Astrocyte (in vitro differentiated cells and primary cell): ENCODE results near the gene HPSE2. TPM values are rescaled to one million over a fixed set of nuclear protein-coding genes. Genes with fewer than 3 reads are reported as not detected.

ENCODE experiments used
- DNase-seq: peaks from one replicate; pipeline ENCODE4 v3.0.0-alpha.2; 2010; ENCODE audit warnings: low read depth
- FAIRE-seq: peaks from 2 replicates; lab custom pipeline; 2011; peaks lifted over from hg19 to GRCh38; lab: Jason Lieb, UNC
- H2AFZ ChIP-seq: 2 replicates; pipeline ENCODE4 v1.6.0; 2012; ENCODE audit warnings: low read depth, low read length, inconsistent platforms
- H3K27ac ChIP-seq: 2 replicates; pipeline ENCODE4 v1.5.1; 2011; ENCODE audit warnings: low read depth, low read length, inconsistent platforms
- H3K27me3 ChIP-seq: 2 replicates; pipeline ENCODE4 v1.6.0; 2011; ENCODE audit warnings: low read length, inconsistent platforms; ENCODE audit not compliant: insufficient read depth
- H3K36me3 ChIP-seq: 2 replicates; pipeline ENCODE4 v1.5.1; 2011; ENCODE audit warnings: low read length, inconsistent platforms; ENCODE audit not compliant: insufficient read depth
- H3K4me1 ChIP-seq: 2 replicates; pipeline ENCODE4 v1.5.1; 2011; ENCODE audit warnings: low read length, inconsistent platforms; ENCODE audit not compliant: insufficient read depth
- H3K4me2 ChIP-seq: 2 replicates; pipeline ENCODE4 v1.6.0; 2012; ENCODE audit warnings: low read length, inconsistent platforms
- H3K4me3 ChIP-seq: 2 replicates; pipeline ENCODE4 v1.5.1; 2011; ENCODE audit warnings: low read depth, mild to moderate bottlenecking, low read length, inconsistent platforms; ENCODE audit not compliant: insufficient read depth
- H3K79me2 ChIP-seq: 2 replicates; pipeline ENCODE4 v1.6.0; 2012; ENCODE audit warnings: mild to moderate bottlenecking, low read length, inconsistent platforms; ENCODE audit not compliant: insufficient read depth
- H3K9ac ChIP-seq: 2 replicates; pipeline ENCODE4 v1.6.0; 2012; ENCODE audit warnings: mild to moderate bottlenecking, low read length, inconsistent platforms
- H3K9me3 ChIP-seq: 2 replicates; pipeline ENCODE4 v1.5.1; 2012; ENCODE audit warnings: low read depth, mild to moderate bottlenecking, low read length, inconsistent platforms; ENCODE audit not compliant: insufficient read depth
- H4K20me1 ChIP-seq: 2 replicates; pipeline ENCODE4 v1.6.0; 2012; ENCODE audit warnings: low read length, inconsistent platforms; ENCODE audit not compliant: insufficient read depth
- H3K27ac Mint-ChIP-seq: one replicate; pipeline ENCODE4 v1.8.0; 2021; ENCODE audit warnings: mild to moderate bottlenecking, mixed read lengths; ENCODE audit not compliant: unreplicated experiment
- H3K27me3 Mint-ChIP-seq: one replicate; pipeline ENCODE4 v1.8.0; 2021; ENCODE audit warnings: low read depth, mixed read lengths; ENCODE audit not compliant: unreplicated experiment
- H3K36me3 Mint-ChIP-seq: one replicate; pipeline ENCODE4 v1.8.0; 2021; ENCODE audit warnings: low read depth, mixed read lengths; ENCODE audit not compliant: unreplicated experiment
- H3K4me1 Mint-ChIP-seq: one replicate; pipeline ENCODE4 v1.8.0; 2021; ENCODE audit warnings: low read depth, mixed read lengths; ENCODE audit not compliant: unreplicated experiment
- H3K4me3 Mint-ChIP-seq: one replicate; pipeline ENCODE4 v1.8.0; 2021; ENCODE audit warnings: mild to moderate bottlenecking, moderate library complexity, mixed read lengths; ENCODE audit not compliant: unreplicated experiment
- H3K9me3 Mint-ChIP-seq: one replicate; pipeline ENCODE4 v1.8.0; 2021; ENCODE audit warnings: mild to moderate bottlenecking, mixed read lengths; ENCODE audit not compliant: unreplicated experiment
- CTCF ChIP-seq: IDR thresholded peaks from 2 replicates; pipeline ENCODE4 v1.5.1; 2011; ENCODE audit warnings: low read depth, mild to moderate bottlenecking, inconsistent platforms, low read length, moderate library complexity; ENCODE audit not compliant: insufficient read depth
- EZH2 ChIP-seq: IDR thresholded peaks from 2 replicates; pipeline ENCODE4 v1.6.1; 2012; ENCODE audit warnings: mild to moderate bottlenecking, low read length, inconsistent platforms; ENCODE audit not compliant: insufficient read depth
- total RNA-seq: library from RNA; stranded (reverse); gene quantifications from 2 replicates; pipeline ENCODE4 v1.2.1, GENCODE V29; 2021

The HPSE2 gene
- total RNA-seq, 1 donor from 2014 or later: 0.14 TPM

- no peak overlapping the region for H3K27ac Mint-ChIP-seq
Observed at GRCh38 chr10:98436704-98437103, 798.9 kb downstream of the HPSE2 start.

GRCh38 chr10:98435178-98435577 lies 800.5 kb downstream of the HPSE2 start:
- no peak for DNase-seq
- H3K27ac Mint-ChIP-seq: no peak overlapping the region
- TF ChIP-seq EZH2 (no peak), CTCF (no peak)
- peaks cover 7% of the 10 kb centered on the region for H3K9me3 Mint-ChIP-seq
- peaks cover 43% of the 10 kb centered on the region for H3K36me3 Mint-ChIP-seq
- Histone ChIP-seq H3K36me3 (peaks cover 17% of the 10 kb centered on the region), H2AFZ (no peak overlapping the region), H3K9me3 (peaks cover 3% of the 10 kb centered on the region), H3K4me3 (no peak overlapping the region), H3K27me3 (no peaks in the 10 kb centered on the region), H3K4me2 (no peak overlapping the region), H3K9ac (no peak overlapping the region), H3K4me1 (peaks cover 12% of the 10 kb centered on the region), H4K20me1 (peaks cover 3% of the 10 kb centered on the region), H3K79me2 (no peaks in the 10 kb centered on the region), H3K27ac (no peak overlapping the region)
- no peak overlapping the region for H3K4me3 Mint-ChIP-seq
- no peaks in the 10 kb centered on the region for H3K27me3 Mint-ChIP-seq
- H3K4me1 Mint-ChIP-seq: peaks cover 8% of the 10 kb centered on the region
- no peak for FAIRE-seq

More at GRCh38 chr10:98436704-98437103, 798.9 kb downstream of the HPSE2 start:
- Histone ChIP-seq H3K9ac (no peak overlapping the region), H3K4me1 (peaks cover 12% of the 10 kb centered on the region), H3K4me2 (no peak overlapping the region), H2AFZ (no peak overlapping the region), H4K20me1 (peaks cover 4% of the 10 kb centered on the region), H3K4me3 (no peak overlapping the region), H3K9me3 (peaks cover 3% of the 10 kb centered on the region), H3K79me2 (no peaks in the 10 kb centered on the region), H3K36me3 (peaks cover 15% of the 10 kb centered on the region), H3K27me3 (no peaks in the 10 kb centered on the region), H3K27ac (no peak overlapping the region)
- Mint-ChIP-seq H3K27me3 (no peaks in the 10 kb centered on the region), H3K4me3 (no peak overlapping the region), H3K36me3 (peaks cover 29% of the 10 kb centered on the region), H3K9me3 (peaks cover 2% of the 10 kb centered on the region), H3K4me1 (peaks cover 8% of the 10 kb centered on the region)
- TF ChIP-seq CTCF: no peak
- no peak for TF ChIP-seq EZH2
- DNase-seq (no peak), FAIRE-seq (no peak)

- Histone ChIP-seq H3K9me3 (peaks cover 3% of the 10 kb centered on the region), H3K9ac (no peak overlapping the region), H3K27ac (peak overlapping the region; percentile 32), H3K4me2 (peak overlapping the region; percentile 53), H3K36me3 (peaks cover 16% of the 10 kb centered on the region), H4K20me1 (peaks cover 3% of the 10 kb centered on the region), H3K79me2 (no peaks in the 10 kb centered on the region), H3K4me3 (no peak overlapping the region), H2AFZ (no peak overlapping the region), H3K4me1 (peaks cover 12% of the 10 kb centered on the region), H3K27me3 (no peaks in the 10 kb centered on the region)
- H3K36me3 Mint-ChIP-seq: peaks cover 37% of the 10 kb centered on the region
- no peak overlapping the region for H3K4me3 Mint-ChIP-seq
- H3K4me1 Mint-ChIP-seq: peaks cover 8% of the 10 kb centered on the region
- TF ChIP-seq CTCF (no peak), EZH2 (no peak)
- peak overlapping the region; percentile 85 for H3K27ac Mint-ChIP-seq
- DNase-seq (peak; percentile 74), FAIRE-seq (no peak)
- H3K9me3 Mint-ChIP-seq: peaks cover 7% of the 10 kb centered on the region
- H3K27me3 Mint-ChIP-seq: no peaks in the 10 kb centered on the region
Observed at GRCh38 chr10:98433881-98434732, 801.5 kb downstream of the HPSE2 start.
